Neural cell (in vitro differentiated cells): ENCODE data around the gene RASGRP2. TPM values are rescaled to one million over a fixed set of nuclear protein-coding genes. Genes with fewer than 3 reads are reported as not detected.
A peak's percentile ranks its signal among the peaks of the same experiment; 100 is the strongest.

Experiments
- H2AFZ ChIP-seq: fragments of 200-600, 300-800 bp; sonication (generic), shearing (Covaris generic); 2 replicates; pipeline ENCODE4 v1.6.0; 2014; ENCODE audit warnings: low read depth, mild to moderate bottlenecking, antibody characterized with exemption, low read length, moderate library complexity
- H3F3A ChIP-seq: fragments of 200-600 bp; shearing (Covaris generic); 2 replicates; pipeline ENCODE4 v1.6.1; 2016; ENCODE audit warnings: mild to moderate bottlenecking, moderate library complexity, mixed read lengths, antibody characterized with exemption, low read length; ENCODE audit not compliant: insufficient read depth, poor library complexity, severe bottlenecking
- H3K27ac ChIP-seq: fragments of 200-600, 300-800 bp; sonication (generic), shearing (Covaris generic); 2 replicates; pipeline ENCODE4 v1.5.1; 2014; ENCODE audit warnings: mild to moderate bottlenecking, low read length, moderate library complexity
- H3K27me3 ChIP-seq: fragments of 300-800, 200-600 bp; sonication (generic), shearing (Covaris generic); 2 replicates; pipeline ENCODE4 v1.6.0; 2014; ENCODE audit warnings: mild to moderate bottlenecking, low read depth, low read length, moderate library complexity; ENCODE audit not compliant: insufficient read depth
- H3K36me3 ChIP-seq: fragments of 300-800, 200-600 bp; sonication (generic), shearing (Covaris generic); 2 replicates; pipeline ENCODE4 v1.5.1; 2014; ENCODE audit warnings: mild to moderate bottlenecking, antibody characterized with exemption, low read length, moderate library complexity; ENCODE audit not compliant: insufficient read depth
- H3K4me2 ChIP-seq: fragments of 300-800, 200-600 bp; sonication (generic), shearing (Covaris generic); 2 replicates; pipeline ENCODE4 v1.6.0; 2014; ENCODE audit warnings: mild to moderate bottlenecking, low read length
- H3K4me3 ChIP-seq: fragments of 300-800, 200-600 bp; sonication (generic), shearing (Covaris generic); 2 replicates; pipeline ENCODE4 v1.5.1; 2014; ENCODE audit warnings: mild to moderate bottlenecking, low read length, moderate library complexity
- H3K79me2 ChIP-seq: fragments of 200-600 bp; shearing (Covaris generic); replicated peaks from 2 replicates; pipeline ENCODE4 v1.6.0; 2014; ENCODE audit warnings: mild to moderate bottlenecking, low read length, moderate library complexity; ENCODE audit not compliant: insufficient read depth
- H3K9ac ChIP-seq: fragments of 300-800, 200-600 bp; sonication (generic), shearing (Covaris generic); 2 replicates; pipeline ENCODE4 v1.6.1; 2016; ENCODE audit warnings: mild to moderate bottlenecking, low read length, mixed read lengths
- H3K9me2 ChIP-seq: fragments of 200-600 bp; shearing (Covaris generic); 2 replicates; pipeline ENCODE4 v1.6.1; 2016; ENCODE audit warnings: mild to moderate bottlenecking, low read length, mixed read lengths; ENCODE audit not compliant: insufficient read depth
- H3K9me3 ChIP-seq: fragments of 200-600, 300-800 bp; sonication (generic), shearing (Covaris generic); 2 replicates; pipeline ENCODE4 v1.6.1; 2016; ENCODE audit warnings: mild to moderate bottlenecking, mixed run types, low read length, moderate library complexity, mixed read lengths
- H4K20me1 ChIP-seq: fragments of 200-600 bp; shearing (Covaris generic); 2 replicates; pipeline ENCODE4 v1.6.1; 2016; ENCODE audit warnings: mild to moderate bottlenecking, mixed run types; ENCODE audit not compliant: insufficient read depth
- CTCF ChIP-seq: fragments of 450-650 bp; IDR thresholded peaks from 2 replicates; pipeline ENCODE4 v1.5.1; 2014; ENCODE audit warnings: antibody characterized with exemption, mild to moderate bottlenecking, moderate library complexity; ENCODE audit not compliant: poor library complexity, severe bottlenecking
- EP300 ChIP-seq: fragments of 450-650 bp; conservative IDR thresholded peaks from 2 replicates; pipeline ENCODE4 v1.6.1; 2014; ENCODE audit warnings: antibody characterized with exemption, mild to moderate bottlenecking, moderate library complexity; ENCODE audit not compliant: poor library complexity, severe bottlenecking
- MXI1 ChIP-seq: fragments of 450-650 bp; conservative IDR thresholded peaks from 2 replicates; pipeline ENCODE4 v1.6.1; 2014; ENCODE audit warnings: antibody characterized with exemption, mild to moderate bottlenecking; ENCODE audit not compliant: poor library complexity, severe bottlenecking
- POLR2AphosphoS5 ChIP-seq: IDR thresholded peaks from 2 replicates; pipeline ENCODE4 v1.6.1; 2012
- RAD21 ChIP-seq: fragments of 450-650 bp; conservative IDR thresholded peaks from 2 replicates; pipeline ENCODE4 v1.6.1; 2014; ENCODE audit warnings: antibody characterized with exemption, mild to moderate bottlenecking, moderate library complexity
- REST ChIP-seq: IDR thresholded peaks from 2 replicates; pipeline ENCODE4 v1.6.1; 2012; ENCODE audit warnings: borderline replicate concordance
- SMC3 ChIP-seq: fragments of 450-650 bp; conservative IDR thresholded peaks from 2 replicates; pipeline ENCODE4 v1.6.1; 2014; ENCODE audit warnings: antibody characterized with exemption, mild to moderate bottlenecking, moderate library complexity; ENCODE audit not compliant: poor library complexity
- TAF1 ChIP-seq: IDR thresholded peaks from 2 replicates; pipeline ENCODE4 v1.6.1; 2012; ENCODE audit warnings: low read depth
- polyA plus RNA-seq: library from polyadenylated mRNA; depleted of rRNA; stranded (reverse); fragments of >200 nt; gene quantifications from 2 replicates; pipeline ENCODE4 v1.2.3, GENCODE V29; 2014

Gene RASGRP2
- polyA plus RNA-seq, 1 donor from 2014 or later, result 4.5 TPM

GRCh38 chr11:64777449-64778222 is 33.7 kb upstream of the RASGRP2 start:
- Histone ChIP-seq H3K9me3 (no peaks in the 10 kb centered on the region), H3K27me3 (no peaks in the 10 kb centered on the region), H3K9ac (peak overlapping the region; percentile 97), H2AFZ (no peak overlapping the region), H3K4me2 (peak overlapping the region; percentile 91), H3K4me3 (peak overlapping the region; percentile 80), H4K20me1 (peaks cover 32% of the 10 kb centered on the region), H3K36me3 (peaks cover 19% of the 10 kb centered on the region), H3F3A (peaks cover 7% of the 10 kb centered on the region), H3K9me2 (no peaks in the 10 kb centered on the region), H3K27ac (peak overlapping the region; percentile 96), H3K79me2 (peaks cover 51% of the 10 kb centered on the region)
- peak; percentile 49 for TF ChIP-seq SMC3
- no peak for TF ChIP-seq CTCF
- peak; percentile 44 for TF ChIP-seq RAD21
- TF ChIP-seq POLR2AphosphoS5, result peak; percentile 18

GRCh38 chr11:64776875-64777274 is 32.9 kb upstream of the RASGRP2 start:
- peaks cover 7% of the 10 kb centered on the region for H3F3A ChIP-seq
- peak overlapping the region; percentile 71 for H3K27ac ChIP-seq
- peaks cover 20% of the 10 kb centered on the region for H3K36me3 ChIP-seq
- peak overlapping the region; percentile 80 for H3K4me3 ChIP-seq
- H3K27me3 ChIP-seq, result no peaks in the 10 kb centered on the region
- H2AFZ ChIP-seq, result no peak overlapping the region
- H3K4me2 ChIP-seq, result peak overlapping the region; percentile 91
- TF ChIP-seq REST, result no peak
- no peak for TF ChIP-seq POLR2AphosphoS5
- TF ChIP-seq RAD21, result no peak
- TF ChIP-seq TAF1, result no peak
- no peak for TF ChIP-seq EP300
- TF ChIP-seq MXI1, result no peak
- no peak for TF ChIP-seq CTCF
- no peak for TF ChIP-seq SMC3
- peaks cover 59% of the 10 kb centered on the region for H3K79me2 ChIP-seq
- H3K9me3 ChIP-seq, result no peaks in the 10 kb centered on the region
- peak overlapping the region; percentile 73 for H3K9ac ChIP-seq
- H3K9me2 ChIP-seq, result no peaks in the 10 kb centered on the region
- peaks cover 39% of the 10 kb centered on the region for H4K20me1 ChIP-seq
